ENCODE results near the gene HBE1. TPM values are rescaled to one million over a fixed set of nuclear protein-coding genes. Genes with fewer than 3 reads are reported as not detected.

The HBE1 gene
- polyA plus RNA-seq, 1 donor (not counting 4 experiments of a cell fraction or from before 2014, with no cell fraction given): not detected

- Histone ChIP-seq H3K9me3 (ENCODE audit: control insufficient read depth, low read depth, low read length) (no peaks in the 10 kb centered on the region), H3K27me3 (ENCODE audit: control insufficient read depth, extremely low read depth, insufficient read depth, low read length) (no peaks in the 10 kb centered on the region), H3K4me3 (ENCODE audit: control insufficient read depth in 2 of 3, extremely low read depth in 1 of 3, insufficient read depth in 2 of 3, low read depth in 1 of 3, low read length in 3 of 3) (no peak overlapping the region), H2AFZ (ENCODE audit: control insufficient read depth, low read length) (no peak overlapping the region), H3K4me2 (ENCODE audit: control insufficient read depth, extremely low read depth, insufficient read depth, low read depth, low read length) (no peak overlapping the region), H3K9ac (ENCODE audit: control insufficient read depth, extremely low read depth, insufficient read depth, low read length) (no peak overlapping the region), H3K36me3 (ENCODE audit: control insufficient read depth in 2 of 2, extremely low read depth in 1 of 2, insufficient read depth in 2 of 2, low read length in 2 of 2) (no peaks in the 10 kb centered on the region), H3K4me1 (ENCODE audit: control insufficient read depth, extremely low read depth, insufficient read depth, low read length) (no peaks in the 10 kb centered on the region), H3K79me2 (ENCODE audit: control insufficient read depth, insufficient read depth, low read length) (no peaks in the 10 kb centered on the region), H3K27ac (ENCODE audit: control insufficient read depth, insufficient read depth, low read length) (no peak overlapping the region), H3K9me1 (ENCODE audit: control insufficient read depth, extremely low read depth, insufficient read depth, low read length) (no peaks in the 10 kb centered on the region), H4K20me1 (ENCODE audit: control insufficient read depth, extremely low read depth, insufficient read depth, low read length) (no peaks in the 10 kb centered on the region)
- FAIRE-seq (no peak), DNase-seq (ENCODE audit: low read depth, low spot score) (no peak)
- no peak for TF ChIP-seq CTCF (optimal IDR thresholded peaks at IDR 0.05 in 1 of 3, IDR thresholded peaks at IDR 0.05 in 1 of 3, conservative IDR thresholded peaks at IDR 0.05 in 1 of 3; ENCODE audit: extremely low read depth in 1 of 3, insufficient read depth in 2 of 3, low read length in 3 of 3)
- TF ChIP-seq EZH2 (IDR thresholded peaks at IDR 0.05; ENCODE audit: low read length): no peak
- dilution Hi-C loops (cut with MboI; ENCODE audit: extremely low pct_ligation_motif_present, low sequenced_read_pairs): no loop called here
Observed at GRCh38 chr11:5225480-5225871, 44.3 kb downstream of the HBE1 start.

- H3K4me3 ChIP-seq (ENCODE audit: control insufficient read depth in 2 of 3, extremely low read depth in 1 of 3, insufficient read depth in 2 of 3, low read depth in 1 of 3, low read length in 3 of 3): no peak overlapping the region
- H3K27ac ChIP-seq (ENCODE audit: control insufficient read depth, insufficient read depth, low read length): no peak overlapping the region
- no peaks in the 10 kb centered on the region for H3K9me3 ChIP-seq (ENCODE audit: control insufficient read depth, low read depth, low read length)
- dilution Hi-C loops (cut with MboI; ENCODE audit: extremely low pct_ligation_motif_present, low sequenced_read_pairs): no loop called here
- H3K4me1 ChIP-seq (ENCODE audit: control insufficient read depth, extremely low read depth, insufficient read depth, low read length): no peaks in the 10 kb centered on the region
- no peak overlapping the region for H3K9ac ChIP-seq (ENCODE audit: control insufficient read depth, extremely low read depth, insufficient read depth, low read length)
- no peaks in the 10 kb centered on the region for H4K20me1 ChIP-seq (ENCODE audit: control insufficient read depth, extremely low read depth, insufficient read depth, low read length)
- no peaks in the 10 kb centered on the region for H3K27me3 ChIP-seq (ENCODE audit: control insufficient read depth, extremely low read depth, insufficient read depth, low read length)
- no peaks in the 10 kb centered on the region for H3K79me2 ChIP-seq (ENCODE audit: control insufficient read depth, insufficient read depth, low read length)
- no peak overlapping the region for H3K4me2 ChIP-seq (ENCODE audit: control insufficient read depth, extremely low read depth, insufficient read depth, low read depth, low read length)
- TF ChIP-seq CTCF (optimal IDR thresholded peaks at IDR 0.05 in 1 of 3, IDR thresholded peaks at IDR 0.05 in 1 of 3, conservative IDR thresholded peaks at IDR 0.05 in 1 of 3; ENCODE audit: extremely low read depth in 1 of 3, insufficient read depth in 2 of 3, low read length in 3 of 3) (no peak), EZH2 (IDR thresholded peaks at IDR 0.05; ENCODE audit: low read length) (no peak)
- H3K36me3 ChIP-seq (ENCODE audit: control insufficient read depth in 2 of 2, extremely low read depth in 1 of 2, insufficient read depth in 2 of 2, low read length in 2 of 2): no peaks in the 10 kb centered on the region
- FAIRE-seq (no peak), DNase-seq (ENCODE audit: low read depth, low spot score) (no peak)
- H3K9me1 ChIP-seq (ENCODE audit: control insufficient read depth, extremely low read depth, insufficient read depth, low read length): no peaks in the 10 kb centered on the region
- no peak overlapping the region for H2AFZ ChIP-seq (ENCODE audit: control insufficient read depth, low read length)
Observed at GRCh38 chr11:5224538-5225479, 44.9 kb downstream of the HBE1 start.

All from keratinocyte (primary cell).